Measurements from ENCODE around the gene ACTN3.

The ACTN3 gene

GRCh38 chr11:66545701-66546367 lies 869 bp upstream of the ACTN3 start, which contains the start of gene ZDHHC24:
Gene ZDHHC24, minus strand, starts transcription at chr11:66546048. Its CDS starts 45 bp downstream, at chr11:66546003.
- DNase-seq (ENCODE audit: low spot score), result peak; percentile 95

GRCh38 chr11:66546966-66547661 lies 411 bp downstream of the ACTN3 start:
- DNase-seq (ENCODE audit: low spot score), result no peak

- DNase-seq (ENCODE audit: low spot score), result no peak
These were observed 933 bp downstream of the ACTN3 start for GRCh38 chr11:66547662-66548009.

- no peak for DNase-seq (ENCODE audit: low spot score)
These were observed 1.3 kb downstream of the ACTN3 start for GRCh38 chr11:66548041-66548440.

- DNase-seq (ENCODE audit: low spot score), result no peak
These were observed 2.3 kb downstream of the ACTN3 start for GRCh38 chr11:66548774-66549630.

- no peak for DNase-seq (ENCODE audit: low spot score)
These were observed 3.0 kb downstream of the ACTN3 start for GRCh38 chr11:66549696-66550095.

- DNase-seq (ENCODE audit: low spot score), result no peak
These were observed 4.2 kb downstream of the ACTN3 start for GRCh38 chr11:66550887-66551286.

GRCh38 chr11:66554602-66555001 lies 7.9 kb downstream of the ACTN3 start:
- no peak for DNase-seq (ENCODE audit: low spot score)

GRCh38 chr11:66555416-66555815 lies 8.7 kb downstream of the ACTN3 start:
- no peak for DNase-seq (ENCODE audit: low spot score)

GRCh38 chr11:66556086-66556485 lies 9.4 kb downstream of the ACTN3 start:
- DNase-seq (ENCODE audit: low spot score), result no peak

- DNase-seq (ENCODE audit: low spot score), result no peak
These were observed 11.1 kb downstream of the ACTN3 start for GRCh38 chr11:66557733-66558326.

GRCh38 chr11:66559142-66559865 lies 12.6 kb downstream of the ACTN3 start:
- DNase-seq (ENCODE audit: low spot score), result no peak

GRCh38 chr11:66559866-66560676 lies 13.4 kb downstream of the ACTN3 start:
- DNase-seq (ENCODE audit: low spot score), result no peak

- no peak for DNase-seq (ENCODE audit: low spot score)
These were observed 14.7 kb downstream of the ACTN3 start for GRCh38 chr11:66561178-66561974.

GRCh38 chr11:66561975-66562248 lies 15.2 kb downstream of the ACTN3 start:
- DNase-seq (ENCODE audit: low spot score), result no peak

- no peak for DNase-seq (ENCODE audit: low spot score)
These were observed 15.6 kb downstream of the ACTN3 start for GRCh38 chr11:66562275-66562674.

- no peak for DNase-seq (ENCODE audit: low spot score)
These were observed 16.3 kb downstream of the ACTN3 start for GRCh38 chr11:66562907-66563583.

GRCh38 chr11:66563832-66564231 lies 17.1 kb downstream of the ACTN3 start:
- DNase-seq (ENCODE audit: low spot score), result no peak

GRCh38 chr11:66564538-66564937 lies 17.8 kb downstream of the ACTN3 start:
- DNase-seq (ENCODE audit: low spot score), result no peak

GRCh38 chr11:66564984-66565383 lies 18.3 kb downstream of the ACTN3 start:
- DNase-seq (ENCODE audit: low spot score), result no peak

Data from putamen (tissue), 1 donor.